RKO (cell line): ENCODE measurements around the gene SMG1.
"Not testable (repeated sequence)": the region's sequence is repeated elsewhere in the genome, so short reads cannot be mapped to it uniquely, and the experiment has no call there.

ENCODE experiments used
- DNase-seq: peaks from one replicate; pipeline ENCODE4 v3.0.0-alpha.2; 2016; ENCODE audit warnings: low spot score

The SMG1 gene

DNA sequence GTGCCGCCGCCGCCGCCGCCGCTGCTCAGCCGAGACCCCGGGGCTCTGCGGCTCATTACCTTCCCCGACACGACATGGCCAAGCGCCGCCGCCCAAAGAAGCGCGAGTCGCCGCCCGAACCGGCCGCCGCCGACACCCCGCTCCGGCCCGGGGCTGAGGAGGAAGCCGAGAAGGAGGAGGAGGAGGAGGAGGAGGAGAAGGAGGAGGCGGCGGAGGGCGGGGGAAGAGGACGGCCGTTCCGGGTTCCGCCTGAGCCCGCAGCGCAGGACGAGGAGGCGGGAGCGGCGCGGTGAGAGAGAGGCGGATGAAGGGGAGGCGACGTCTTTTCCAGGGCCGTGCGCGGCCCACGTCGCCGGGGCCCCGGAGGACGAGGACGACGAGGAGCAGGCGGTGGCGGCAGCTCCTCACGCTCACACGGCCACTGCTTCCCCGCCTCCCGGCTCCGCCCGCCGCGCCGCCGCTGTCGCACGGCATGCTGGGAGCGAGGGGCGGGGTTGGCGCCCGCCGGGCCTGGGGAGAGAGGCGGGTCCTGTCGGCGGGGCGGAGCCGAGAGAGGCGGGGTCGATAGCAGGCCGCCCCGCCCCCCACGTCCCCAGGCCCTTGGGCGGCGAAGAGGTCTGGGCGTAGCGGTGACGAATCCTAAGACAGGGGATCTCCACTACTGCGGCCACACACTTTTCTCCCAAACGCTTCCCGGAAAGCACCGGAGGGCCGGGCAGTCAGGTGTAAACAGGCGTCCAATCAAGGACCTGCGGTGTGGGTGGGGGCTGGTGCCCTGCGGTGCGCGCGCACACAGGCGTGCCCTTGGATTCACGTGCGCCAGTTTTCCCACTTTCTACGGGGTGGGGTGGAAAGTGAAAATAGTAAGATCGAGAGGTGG lies at the start of gene SMG1:
Gene SMG1 (minus strand): TSS at position 423 of the 880 bp plus-strand sequence. CDS start 367 bp downstream, at position 56.
- peak; percentile 96 for DNase-seq

DNA sequence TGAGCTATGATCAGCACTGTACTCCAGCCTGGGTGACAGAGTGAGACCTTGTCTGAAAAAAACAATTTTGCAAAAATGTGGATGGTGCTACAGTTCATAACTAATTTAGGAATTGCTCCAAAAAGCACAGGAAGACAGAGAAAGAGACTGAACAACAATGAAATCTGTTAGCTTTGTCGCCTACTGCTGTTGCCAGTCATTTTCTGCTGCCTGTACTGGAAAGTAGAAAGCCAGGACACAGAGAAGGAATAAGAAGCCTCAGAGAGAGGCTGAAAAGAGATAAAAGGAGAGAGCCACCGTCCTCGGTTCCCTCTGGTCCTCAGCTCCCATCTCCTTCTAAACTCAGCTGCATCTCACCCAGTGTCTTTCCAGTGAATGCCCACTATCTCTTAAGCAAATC lies 48.9 kb upstream of the SMG1 start:
- no peak for DNase-seq

DNA sequence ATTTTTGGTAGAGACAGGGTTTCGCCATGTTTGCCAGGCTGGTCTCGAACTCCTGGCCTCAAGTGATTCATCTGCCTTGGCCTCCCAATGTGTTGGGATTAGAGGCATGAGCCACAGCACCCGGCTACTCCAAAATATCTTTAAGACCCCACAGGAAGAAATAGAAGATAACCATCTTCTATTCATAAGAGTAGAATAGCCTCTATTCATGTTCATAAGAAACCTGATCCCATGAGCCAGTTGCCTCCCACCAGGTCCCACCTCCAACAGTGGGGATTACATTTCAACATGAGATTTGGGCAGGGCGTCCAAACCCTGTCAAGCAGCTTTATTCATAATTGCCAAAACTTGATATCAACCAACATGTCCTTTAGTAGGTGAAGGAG lies 43.6 kb upstream of the SMG1 start:
- no peak for DNase-seq

DNA sequence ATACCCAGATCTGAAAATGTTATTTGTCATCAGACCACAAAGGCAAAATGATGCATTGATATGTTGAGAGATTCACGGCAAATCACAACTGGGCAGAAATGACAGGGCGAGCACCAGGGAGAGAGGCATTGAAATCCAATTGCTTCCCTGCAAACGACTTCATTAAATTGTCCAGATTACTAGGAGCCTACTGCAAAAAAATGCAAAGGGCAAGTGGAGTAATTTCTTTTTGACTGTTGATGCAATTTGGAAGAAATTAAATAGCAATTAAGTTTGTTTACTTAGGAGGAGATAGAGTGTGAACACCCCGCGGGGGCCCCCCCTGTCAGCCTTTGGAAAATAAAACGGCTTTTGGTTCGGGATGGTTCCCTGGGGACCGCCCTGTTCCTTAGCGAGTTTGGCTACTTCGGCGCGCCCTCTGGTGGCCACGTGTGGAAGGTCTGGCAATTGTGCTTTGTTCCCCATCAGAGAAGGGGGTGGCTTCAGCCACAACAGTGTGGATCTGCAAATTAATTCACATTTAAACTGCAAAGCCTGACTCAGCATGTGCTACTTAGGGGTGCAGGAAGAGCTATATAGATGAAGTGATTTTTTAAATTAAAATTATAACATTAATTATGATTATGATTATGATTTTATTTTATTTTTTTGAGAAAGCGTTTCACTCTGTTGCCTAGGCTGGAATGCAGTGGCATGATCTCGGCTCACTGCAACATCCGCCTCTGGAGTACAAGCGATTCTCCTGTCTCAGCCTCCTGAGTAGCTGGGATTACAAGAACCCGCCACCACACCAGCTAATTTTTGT lies 43.0 kb upstream of the SMG1 start:
- peak; percentile 74 for DNase-seq

DNA sequence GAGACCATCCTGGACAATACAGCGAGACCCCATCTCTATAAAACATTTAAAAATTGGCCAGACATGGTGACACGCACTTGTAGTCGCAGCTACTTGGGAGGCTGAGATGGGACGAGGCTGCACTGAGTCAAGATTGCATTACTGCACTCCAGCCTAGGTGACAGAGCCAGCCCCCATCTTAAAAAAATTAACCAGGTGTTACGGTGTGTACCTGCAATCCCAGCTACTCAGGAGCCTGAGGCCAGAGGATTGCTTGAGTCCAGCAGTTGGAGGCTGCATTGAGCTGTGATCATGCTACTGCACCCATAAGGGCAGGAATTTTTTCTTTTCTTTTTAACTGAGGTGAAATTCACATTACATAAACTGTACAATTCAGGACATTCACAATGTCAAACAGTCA lies 40.6 kb upstream of the SMG1 start:
- DNase-seq = no peak

DNA sequence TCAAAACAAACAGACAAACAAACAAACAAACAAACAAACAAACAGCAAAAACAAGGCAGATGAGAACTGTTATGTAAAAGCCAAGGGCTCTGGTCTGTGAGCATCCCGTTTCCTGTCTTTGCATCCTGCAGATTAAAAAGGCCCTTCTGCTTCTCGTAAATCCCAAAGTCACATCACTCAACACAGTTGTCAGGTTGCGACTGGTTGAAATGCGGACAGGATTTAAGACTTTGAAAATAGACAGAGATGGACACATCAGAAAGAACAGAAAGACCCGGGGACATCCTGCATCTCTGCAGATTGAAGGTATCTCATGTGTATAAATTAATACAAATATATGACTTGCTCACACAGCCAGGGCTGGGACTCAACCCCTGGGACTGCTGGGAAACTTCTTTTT lies 39.3 kb upstream of the SMG1 start:
- no peak for DNase-seq

DNA sequence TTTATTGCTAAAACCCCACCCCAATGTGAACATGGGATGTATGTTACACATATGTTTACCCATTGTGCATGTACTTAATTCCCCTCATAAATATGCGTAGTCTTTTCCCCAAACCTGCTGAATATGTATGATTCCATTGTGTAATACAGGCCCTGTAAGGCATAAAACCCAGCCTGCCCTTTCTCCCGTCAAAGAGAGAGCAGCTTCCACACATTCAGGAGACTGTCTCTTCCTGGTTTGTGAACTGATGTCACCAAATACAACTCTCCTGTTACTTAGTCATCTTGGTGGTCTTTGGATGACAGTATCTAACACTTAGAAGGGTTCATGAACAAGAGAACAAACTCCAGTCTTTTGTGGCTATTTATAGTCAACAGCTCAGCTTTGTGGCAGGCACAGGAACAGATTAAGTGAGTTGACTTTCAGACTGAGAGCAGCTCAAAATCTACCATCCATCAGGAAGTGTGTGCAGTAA lies 32.9 kb upstream of the SMG1 start:
- DNase-seq = peak; percentile 16

DNA sequence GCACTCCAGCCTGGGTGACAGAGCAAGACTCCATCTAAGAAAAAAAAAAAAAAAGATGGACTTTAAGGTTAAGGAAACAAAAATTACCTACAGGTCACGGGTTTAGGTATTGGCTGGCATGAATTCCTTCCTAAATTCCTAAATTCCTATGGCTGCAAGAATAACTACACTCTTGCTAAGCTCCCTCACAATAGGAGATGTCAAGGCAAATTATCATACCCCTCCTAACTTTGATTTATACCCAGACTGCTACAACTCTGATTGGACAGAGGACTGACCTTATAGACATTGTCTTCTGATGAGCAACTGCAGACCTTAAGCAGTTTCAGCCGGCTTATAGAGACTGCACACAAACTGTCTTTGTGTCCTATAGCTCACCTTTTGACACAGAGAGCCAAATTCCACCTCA lies 32.4 kb upstream of the SMG1 start:
- no peak for DNase-seq

DNA sequence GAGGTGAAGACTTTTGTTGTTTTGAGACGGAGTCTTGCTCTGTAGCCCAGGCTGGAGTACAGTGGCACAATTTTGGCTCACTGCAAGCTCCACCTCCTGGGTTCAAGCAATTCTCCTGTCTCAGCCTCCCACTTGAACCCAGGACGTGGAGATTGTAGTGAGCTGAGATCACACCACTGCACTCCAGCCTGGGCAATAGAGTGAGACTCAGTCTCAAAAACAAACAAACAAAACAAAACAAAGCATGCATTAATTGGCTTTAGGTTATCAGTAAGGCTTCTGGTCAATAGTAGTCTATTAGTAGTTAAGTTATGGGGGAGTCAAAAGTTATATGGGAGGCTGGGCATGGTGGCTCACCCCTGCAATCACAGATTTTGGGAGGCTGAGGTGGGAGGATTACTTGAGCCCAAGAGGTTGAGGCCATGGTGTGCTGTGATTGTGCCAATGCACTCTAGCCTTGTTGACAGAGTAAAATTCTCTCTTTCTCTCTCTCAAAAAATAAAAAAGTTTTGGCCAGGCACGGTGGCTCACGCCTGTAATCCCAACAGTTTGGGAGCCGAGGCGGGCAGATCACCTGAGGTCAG lies 30.5 kb upstream of the SMG1 start:
- not testable (repeated sequence) for DNase-seq

DNA sequence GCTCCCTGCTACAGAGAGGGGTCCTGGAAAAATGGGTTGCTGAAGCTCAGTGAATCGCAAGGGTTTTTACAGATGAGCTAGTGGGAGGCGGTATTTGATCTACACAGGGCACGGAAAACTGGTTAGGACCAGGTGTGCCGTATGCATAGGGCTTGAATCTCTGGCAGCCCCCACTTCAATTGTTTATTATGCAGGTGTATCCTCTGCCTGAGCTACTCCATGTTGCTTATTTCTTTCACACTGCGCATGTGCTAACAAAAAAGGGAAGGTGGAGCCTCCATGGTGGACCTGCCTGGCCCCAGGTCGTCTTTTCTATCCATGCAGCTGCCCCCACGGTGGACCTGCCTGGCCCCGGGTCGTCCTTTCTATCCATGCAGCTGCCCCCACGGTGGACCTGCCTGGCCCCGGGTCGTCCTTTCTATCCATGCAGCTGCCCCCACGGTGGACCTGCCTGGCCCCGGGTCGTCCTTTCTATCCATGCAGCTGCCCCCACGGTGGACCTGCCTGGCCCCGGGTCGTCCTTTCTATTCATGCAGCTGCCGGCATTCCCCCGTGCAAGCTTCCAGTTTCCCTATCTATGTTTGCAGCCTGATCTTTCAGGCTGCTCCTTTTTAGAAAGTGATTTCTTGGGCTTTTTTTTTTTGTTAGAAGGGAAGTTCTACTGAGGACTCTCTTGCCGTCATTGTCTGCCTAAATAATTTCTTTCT lies 29.8 kb upstream of the SMG1 start:
- DNase-seq = not testable (repeated sequence)

DNA sequence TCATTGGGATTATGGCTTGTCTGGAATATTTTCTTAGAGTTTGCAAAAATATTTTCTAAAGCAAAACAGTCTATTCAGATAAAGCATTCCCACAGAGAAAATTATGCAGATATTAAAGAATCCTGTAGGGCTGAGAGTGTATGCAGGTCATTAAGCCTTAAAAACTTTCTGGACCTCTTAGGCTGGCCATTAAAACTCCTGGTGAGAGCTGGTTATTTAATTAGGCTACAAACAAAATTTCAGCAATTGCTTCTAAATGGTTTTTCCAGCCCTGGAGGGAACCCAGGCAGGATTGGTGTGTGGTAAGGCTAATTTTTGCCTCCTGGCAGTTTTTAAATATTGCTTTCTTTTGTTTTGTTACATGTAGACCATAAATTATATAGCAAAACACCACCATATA lies 27.3 kb upstream of the SMG1 start:
- no peak for DNase-seq

DNA sequence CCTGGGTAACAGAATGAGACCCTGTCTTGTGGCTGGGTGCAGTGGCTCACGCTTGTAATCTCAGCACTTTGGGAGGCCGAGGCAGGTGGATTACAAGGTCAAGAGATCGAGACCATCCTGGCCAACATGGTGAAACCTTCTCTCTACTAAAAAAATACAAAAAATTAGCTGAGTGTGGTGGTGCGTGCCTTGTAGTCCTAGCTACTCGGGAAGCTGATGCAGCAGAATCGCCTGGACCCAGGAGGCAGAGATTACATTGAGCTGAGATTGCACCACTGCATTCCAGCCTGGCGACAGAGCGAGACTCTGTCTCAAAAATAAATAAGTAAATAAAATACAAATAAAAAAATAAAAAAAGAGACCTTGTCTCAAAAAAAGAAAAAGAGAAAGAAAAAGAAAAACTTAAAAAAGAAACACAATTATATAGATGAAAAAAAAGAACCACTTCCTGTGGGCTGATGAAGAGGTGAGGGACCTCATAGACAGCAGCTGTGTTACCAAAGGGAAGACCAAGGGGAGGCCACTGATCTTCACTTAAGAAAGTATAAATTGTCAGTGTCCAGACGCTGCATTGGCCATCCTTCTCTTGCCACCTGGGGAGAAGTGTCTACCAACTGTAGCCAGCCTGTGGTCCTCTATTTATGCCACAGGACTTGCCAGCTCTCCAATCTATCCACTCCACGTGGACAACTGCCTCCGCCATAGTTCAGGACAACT lies 24.4 kb upstream of the SMG1 start:
- no peak for DNase-seq

DNA sequence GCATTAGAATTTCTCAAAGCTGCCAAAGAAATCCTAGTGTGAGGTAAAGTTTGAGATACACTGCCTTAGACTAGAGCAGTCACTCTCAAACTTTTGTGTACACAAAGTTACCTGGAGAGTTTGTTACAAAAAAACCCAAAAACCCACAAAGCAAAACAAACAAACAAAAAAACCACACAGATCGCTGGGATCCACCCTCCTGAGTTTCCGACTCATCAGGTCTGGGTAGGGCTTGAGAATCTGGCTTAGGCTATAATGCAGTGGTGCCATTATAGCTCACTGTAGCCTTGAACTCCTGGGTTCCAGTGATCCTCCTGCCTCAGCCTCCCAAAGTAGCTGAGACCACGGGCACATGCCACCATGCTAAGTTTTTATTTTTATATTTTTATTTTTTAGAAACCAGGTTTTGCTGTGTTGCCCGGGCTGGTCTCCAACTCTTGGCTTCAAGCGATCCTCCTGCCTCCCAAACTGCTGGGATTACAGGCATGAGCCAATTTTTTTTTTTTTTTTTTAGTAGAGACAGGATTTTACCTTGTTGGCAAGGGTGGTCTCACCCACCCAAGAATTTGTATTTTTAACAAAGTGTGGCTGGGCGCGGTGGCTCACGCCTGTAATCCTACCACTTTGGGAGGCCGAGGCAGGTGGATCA lies 22.3 kb upstream of the SMG1 start:
- DNase-seq = no peak

DNA sequence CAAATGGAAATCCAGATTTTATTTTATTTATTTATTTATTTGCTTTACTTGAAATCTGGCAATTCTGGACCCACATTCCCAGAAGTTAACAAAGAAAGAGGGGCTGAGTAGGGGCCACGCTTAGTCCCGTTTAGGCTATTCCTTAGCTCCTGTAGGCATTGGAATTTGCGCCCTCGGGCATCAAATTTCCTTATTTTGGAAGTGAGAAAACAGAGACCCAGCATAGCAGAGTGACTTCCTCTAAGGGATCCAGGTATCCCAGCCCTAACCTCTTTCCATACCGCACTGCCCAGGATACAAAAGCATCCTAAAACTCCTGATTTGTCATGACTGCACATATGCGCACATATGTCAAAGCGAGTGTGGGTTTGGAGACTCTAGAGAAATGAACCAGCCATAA lies 19.0 kb upstream of the SMG1 start:
- DNase-seq = no peak

DNA sequence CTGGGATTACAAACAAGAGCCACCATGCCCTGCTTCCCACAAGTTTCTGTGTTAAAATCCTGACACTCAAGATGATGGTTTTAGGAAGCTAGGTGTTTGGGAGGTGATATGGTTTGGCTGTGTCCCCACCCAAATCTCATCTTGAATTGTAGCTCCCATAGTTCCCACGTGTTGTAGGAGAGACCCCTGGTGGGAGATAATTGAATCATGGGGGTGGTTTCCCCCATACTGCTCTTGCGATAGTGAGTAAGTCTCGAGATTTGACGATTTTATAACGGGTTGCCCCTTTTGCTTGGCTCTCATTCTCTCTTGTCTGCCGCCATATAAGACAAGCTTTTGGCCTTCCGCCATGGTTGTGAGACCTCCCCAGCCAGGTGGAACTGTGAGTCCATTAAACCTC lies 17.2 kb upstream of the SMG1 start:
- DNase-seq = no peak

DNA sequence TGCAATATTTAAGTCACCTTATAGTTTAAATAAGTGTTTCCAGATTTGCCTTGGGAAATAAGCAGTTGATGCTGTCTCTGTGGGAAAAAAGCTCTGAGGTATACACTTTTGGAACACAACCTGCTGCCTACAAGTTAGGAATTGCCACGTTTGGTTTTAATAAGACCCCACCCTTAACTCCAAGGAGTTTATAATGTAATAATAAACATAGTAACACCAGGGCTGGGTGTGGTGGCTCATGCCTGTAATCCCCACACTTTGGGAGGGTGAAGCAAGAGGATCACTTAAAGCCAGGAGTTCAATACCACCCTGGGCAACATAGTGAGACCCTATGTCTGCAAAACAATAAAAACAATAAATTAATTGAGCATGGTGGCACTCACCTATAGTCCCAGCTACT lies 15.9 kb upstream of the SMG1 start:
- DNase-seq = no peak

DNA sequence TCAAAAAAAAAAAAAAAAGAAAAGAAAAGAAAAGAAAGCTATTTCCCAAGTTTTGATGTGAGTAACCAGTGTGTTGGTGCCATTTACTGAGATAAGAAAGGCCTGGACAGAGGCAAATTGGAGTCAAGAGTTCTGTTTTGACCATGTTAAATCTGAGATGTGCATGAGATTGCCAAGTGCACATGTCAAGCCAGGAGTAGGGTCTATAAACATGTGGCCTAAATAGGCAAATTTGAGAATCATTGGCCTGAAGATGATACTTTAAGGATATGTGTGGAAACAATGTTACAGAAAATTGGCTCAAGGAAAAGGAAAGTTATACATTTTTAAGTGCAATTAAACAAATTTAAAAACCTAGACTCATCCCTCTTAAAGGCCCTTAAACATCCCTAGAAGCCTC lies 15.3 kb upstream of the SMG1 start:
- no peak for DNase-seq

DNA sequence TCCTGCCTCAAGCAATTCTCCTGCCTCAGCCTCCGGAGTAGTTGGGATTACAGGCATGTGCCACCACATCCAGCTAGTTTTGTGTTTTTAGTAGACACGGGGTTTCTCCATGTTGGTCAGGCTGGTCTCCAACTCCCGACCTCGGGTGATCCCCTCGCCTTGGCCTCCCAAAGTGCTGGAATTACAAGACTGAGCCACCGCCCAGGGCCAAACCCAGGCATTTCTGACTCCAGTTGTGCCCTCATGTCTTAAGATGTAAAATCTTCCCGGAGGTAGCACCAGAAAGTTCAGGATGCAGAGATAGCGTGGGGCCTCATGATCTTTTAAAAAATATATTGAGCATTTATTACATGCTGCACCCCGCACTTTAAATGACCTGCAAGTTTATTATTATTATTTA lies 12.8 kb upstream of the SMG1 start:
- DNase-seq = no peak

DNA sequence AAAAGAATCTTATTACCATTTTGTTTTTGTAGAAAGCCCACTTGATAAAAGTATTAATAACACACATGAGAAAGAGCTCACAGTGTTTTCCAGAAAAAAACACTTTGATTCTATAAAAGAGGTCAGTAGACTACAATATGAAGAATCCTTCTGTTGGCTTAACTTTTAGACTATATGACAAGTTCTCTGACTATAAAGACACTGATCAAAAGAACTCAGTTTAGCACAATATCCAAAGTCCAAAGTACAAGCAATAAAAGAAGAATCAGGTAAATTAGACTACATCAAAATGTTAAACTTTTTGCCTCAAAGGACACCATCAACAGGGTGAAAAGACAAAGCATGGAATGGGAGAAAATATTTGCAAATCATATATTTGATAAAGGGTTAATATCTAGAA lies 11.2 kb upstream of the SMG1 start:
- DNase-seq = no peak

DNA sequence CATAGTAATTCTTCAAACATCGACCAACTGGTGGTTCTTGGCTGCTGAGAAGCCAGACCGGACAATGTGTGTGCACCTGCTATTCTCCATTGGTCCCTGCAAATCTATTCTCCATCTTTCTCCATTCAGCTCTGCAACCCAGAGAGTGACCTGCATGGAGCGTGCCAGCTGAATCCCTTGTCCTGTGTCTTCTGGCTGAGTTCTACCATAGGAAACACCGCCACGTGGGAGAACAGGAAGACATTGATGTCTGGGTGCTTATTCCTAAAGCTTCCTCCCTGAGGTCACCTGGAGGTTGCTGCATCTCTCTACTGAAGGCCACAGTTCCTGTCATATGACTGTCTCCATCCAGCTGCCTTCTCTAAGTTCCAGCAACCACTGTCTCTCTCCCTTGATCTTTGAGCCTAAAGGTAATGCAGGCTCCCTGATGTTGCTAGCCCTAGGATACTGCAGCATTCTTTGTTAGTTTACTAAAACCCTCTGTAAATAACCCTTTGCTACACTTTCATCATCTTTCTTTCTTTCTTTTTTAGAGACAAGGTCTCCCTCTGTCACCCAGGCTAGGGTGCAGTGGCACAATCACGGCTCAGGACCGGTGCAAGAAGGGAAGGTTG lies 10.6 kb upstream of the SMG1 start:
- no peak for DNase-seq

DNA sequence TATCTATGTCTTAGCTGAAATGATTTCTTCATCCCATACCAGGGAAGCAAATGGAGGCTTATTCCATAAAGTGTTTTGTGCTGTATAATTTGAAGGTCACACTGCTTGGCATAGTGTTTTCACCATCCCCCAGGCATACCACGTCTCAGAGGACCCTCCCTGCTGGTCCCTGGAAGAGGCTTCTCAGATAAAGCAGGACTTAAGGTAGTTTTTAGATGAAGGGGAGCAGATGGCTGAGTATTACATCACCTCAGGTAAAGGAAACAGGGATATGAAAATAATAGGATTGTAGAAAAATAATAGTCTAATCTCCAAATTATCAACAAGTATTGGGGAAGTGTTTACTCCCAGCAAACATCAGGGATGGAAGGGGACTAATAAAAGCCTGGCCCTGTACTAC lies 7.3 kb upstream of the SMG1 start:
- no peak for DNase-seq
